ENCODE measurements around the gene TTF2. TPM values are rescaled to one million over a fixed set of nuclear protein-coding genes. Genes with fewer than 3 reads are reported as not detected.

TTF2 gene
- total and polyA plus RNA-seq, 2 of the 8 experiments (the other 6 are each of a cell fraction or from before 2014, with no cell fraction given), result 16.9 to 89.6 TPM

DNA sequence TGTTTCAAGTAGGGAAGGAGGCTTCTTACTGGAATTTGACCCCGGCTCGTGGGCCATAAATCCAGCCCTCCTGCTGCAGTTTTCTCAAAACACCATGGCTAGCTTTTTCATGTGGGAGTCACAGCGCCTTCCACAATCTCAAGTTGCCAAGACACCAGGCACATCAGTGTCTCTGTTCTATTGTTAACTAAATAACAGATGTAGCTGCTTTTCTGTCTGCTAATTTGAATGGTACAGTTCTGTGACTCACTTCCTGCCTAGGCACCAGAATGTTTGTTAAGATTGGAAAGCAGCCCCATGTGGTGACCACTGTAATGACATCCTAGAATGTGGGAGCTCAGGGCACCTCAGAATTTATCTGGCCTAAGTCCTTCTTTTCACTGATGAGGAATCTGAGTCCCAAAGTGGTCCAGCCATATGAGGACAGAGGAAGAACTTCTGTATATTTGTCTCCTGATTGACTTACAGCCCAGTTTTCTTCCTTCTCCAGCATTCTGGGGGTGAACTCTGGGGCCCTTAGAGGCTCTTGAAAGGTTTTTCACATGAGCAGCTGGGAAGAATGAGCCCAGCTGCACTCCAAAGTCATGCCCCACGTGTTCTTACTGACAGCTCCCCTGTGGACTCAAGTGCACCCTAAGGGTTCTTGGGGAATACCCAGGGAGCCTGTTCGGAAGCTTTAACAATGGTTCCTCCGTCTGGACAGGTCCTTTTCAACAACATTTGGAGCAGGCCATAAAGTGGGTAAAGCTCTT, 33.9 kb downstream of the TTF2 start (continued):
- TF ChIP-seq CHD2 (IDR thresholded peaks at IDR 0.05; ENCODE audit: low read length) (no peak), BCL11A (IDR thresholded peaks at IDR 0.05; ENCODE audit: low read depth in 2 of 2, low read length in 2 of 2) (no peak), PHF8 (conservative IDR thresholded peaks at IDR 0.05; ENCODE audit: low read depth, low read length) (no peak)
